HG03175 (cell line): ENCODE results near the gene ASIC5.
"Not testable (repeated sequence)": the region's sequence is repeated elsewhere in the genome, so short reads cannot be mapped to it uniquely, and the experiment has no call there.

Experiments
- ATAC-seq: cut with Tn5 transposase; IDR thresholded peaks from one replicate; pipeline ENCODE4 v1.9.1; 2021; ENCODE audit warnings: mild to moderate bottlenecking, moderate library complexity; ENCODE audit not compliant: unreplicated experiment

The ASIC5 gene

GRCh38 chr4:155866177-155866576 is at the start of gene ASIC5:
TSS of gene ASIC5 (minus strand) at chr4:155866277. CDS start at chr4:155866226, 51 bp downstream.
- ATAC-seq: no peak

GRCh38 chr4:155914782-155915181 is 48.7 kb upstream of the ASIC5 start:
- no peak for ATAC-seq

- no peak for ATAC-seq
Measured at GRCh38 chr4:155911905-155912304, 45.8 kb upstream of the ASIC5 start.

GRCh38 chr4:155909615-155910226 is 43.6 kb upstream of the ASIC5 start:
- no peak for ATAC-seq

GRCh38 chr4:155908187-155909139 is 42.4 kb upstream of the ASIC5 start:
- peak; percentile 63 for ATAC-seq

- ATAC-seq: no peak
Measured at GRCh38 chr4:155907556-155907955, 41.5 kb upstream of the ASIC5 start.

- ATAC-seq: no peak
Measured at GRCh38 chr4:155906554-155907247, 40.6 kb upstream of the ASIC5 start.

GRCh38 chr4:155904331-155904730 is 38.3 kb upstream of the ASIC5 start:
- no peak for ATAC-seq

- ATAC-seq: no peak
Measured at GRCh38 chr4:155903453-155903852, 37.4 kb upstream of the ASIC5 start, which contains the start of gene TDO2. TSS of gene TDO2 (plus strand) at chr4:155903696. CDS start at chr4:155903759, 63 bp downstream.

GRCh38 chr4:155901013-155901412 is 34.9 kb upstream of the ASIC5 start:
- ATAC-seq: no peak

- no peak for ATAC-seq
Measured at GRCh38 chr4:155900381-155900780, 34.3 kb upstream of the ASIC5 start.

GRCh38 chr4:155899891-155900290 is 33.8 kb upstream of the ASIC5 start:
- no peak for ATAC-seq

GRCh38 chr4:155898371-155898770 is 32.3 kb upstream of the ASIC5 start:
- ATAC-seq: not testable (repeated sequence)

- no peak for ATAC-seq
Measured at GRCh38 chr4:155891058-155891457, 25.0 kb upstream of the ASIC5 start.

- no peak for ATAC-seq
Measured at GRCh38 chr4:155889946-155890345, 23.9 kb upstream of the ASIC5 start.

GRCh38 chr4:155889031-155889793 is 23.1 kb upstream of the ASIC5 start:
- ATAC-seq: peak; percentile 95

GRCh38 chr4:155887847-155888570 is 21.9 kb upstream of the ASIC5 start:
- no peak for ATAC-seq

- no peak for ATAC-seq
Measured at GRCh38 chr4:155887045-155887444, 21.0 kb upstream of the ASIC5 start.

- ATAC-seq: no peak
Measured at GRCh38 chr4:155885666-155886065, 19.6 kb upstream of the ASIC5 start.

- no peak for ATAC-seq
Measured at GRCh38 chr4:155883895-155884294, 17.8 kb upstream of the ASIC5 start.
